ENCODE data around the gene RNASE8.
"Not testable (repeated sequence)": the region's sequence is repeated elsewhere in the genome, so short reads cannot be mapped to it uniquely, and the experiment has no call there.

RNASE8 gene

GRCh38 chr14:21030531-21030930 is 27.1 kb upstream of the RNASE8 start:
- no peak for DNase-seq (ENCODE audit: low read depth)

DNA sequence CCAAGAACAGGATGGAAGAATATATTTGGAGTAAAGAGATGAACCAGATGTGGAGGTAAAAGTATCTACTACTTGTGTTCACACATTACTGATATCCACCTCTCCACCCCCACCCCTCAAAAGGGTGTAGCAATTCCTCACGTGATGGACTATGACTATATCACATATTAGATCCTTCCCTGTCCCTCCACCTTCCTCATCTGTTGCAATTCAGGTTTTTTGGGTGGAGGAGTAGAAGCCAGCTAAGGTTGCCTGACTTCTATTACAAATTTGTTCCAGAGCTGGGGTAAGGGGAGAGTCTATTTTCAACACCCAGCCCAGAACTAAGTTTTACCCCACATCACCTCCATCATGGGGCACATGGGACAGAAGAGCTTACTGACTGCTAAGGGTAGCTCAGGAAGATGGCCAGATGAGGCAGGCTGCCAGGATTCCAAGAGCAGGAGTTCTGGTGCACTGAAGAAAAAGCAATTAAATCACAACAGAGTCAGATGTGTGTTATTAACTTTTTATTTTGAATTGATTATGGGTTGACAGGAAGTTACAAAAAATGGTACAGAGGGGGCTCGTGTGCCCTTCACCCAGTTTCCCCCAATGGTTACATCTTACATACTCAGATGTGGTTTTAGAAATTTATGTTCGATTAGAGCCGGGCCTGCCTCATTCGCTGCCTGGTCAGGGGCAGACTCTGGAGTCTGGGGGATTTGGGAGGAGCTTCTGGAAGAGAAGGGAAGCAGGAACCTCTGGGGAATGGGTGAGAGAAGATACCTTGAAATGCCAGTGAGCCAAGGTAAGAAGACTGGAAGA is 25.1 kb upstream of the RNASE8 start:
- DNase-seq (ENCODE audit: low read depth): no peak

GRCh38 chr14:21033133-21033698 is 24.4 kb upstream of the RNASE8 start:
- DNase-seq (ENCODE audit: low read depth): no peak

- DNase-seq (ENCODE audit: low read depth): no peak
These were observed 22.9 kb upstream of the RNASE8 start, which contains the start of gene RNASE13 for GRCh38 chr14:21034707-21035106. Gene RNASE13 (minus strand): TSS chr14:21034807. CDS start chr14:21034288, 519 bp downstream.

GRCh38 chr14:21036751-21037150 is 20.9 kb upstream of the RNASE8 start:
- DNase-seq (ENCODE audit: low read depth): no peak

DNA sequence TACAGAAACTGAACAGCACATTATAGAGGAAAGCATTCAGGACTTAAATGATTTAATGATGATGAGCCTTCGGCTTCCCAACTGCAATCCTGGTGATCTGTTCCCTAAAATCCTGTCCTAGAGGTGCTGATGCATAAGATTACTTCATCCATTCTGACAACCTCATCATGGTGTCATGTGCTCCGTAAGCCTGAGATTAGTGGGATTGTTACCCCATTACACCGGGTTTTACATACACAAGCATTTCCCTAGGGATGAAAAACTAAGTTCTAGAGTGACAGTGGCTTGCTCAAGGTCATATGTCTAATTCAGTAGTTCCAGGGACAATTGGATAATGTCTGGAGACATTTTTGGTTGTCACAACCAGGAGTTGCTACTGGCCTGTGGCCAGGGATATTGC is 20.5 kb upstream of the RNASE8 start:
- no peak for DNase-seq (ENCODE audit: low read depth)

DNA sequence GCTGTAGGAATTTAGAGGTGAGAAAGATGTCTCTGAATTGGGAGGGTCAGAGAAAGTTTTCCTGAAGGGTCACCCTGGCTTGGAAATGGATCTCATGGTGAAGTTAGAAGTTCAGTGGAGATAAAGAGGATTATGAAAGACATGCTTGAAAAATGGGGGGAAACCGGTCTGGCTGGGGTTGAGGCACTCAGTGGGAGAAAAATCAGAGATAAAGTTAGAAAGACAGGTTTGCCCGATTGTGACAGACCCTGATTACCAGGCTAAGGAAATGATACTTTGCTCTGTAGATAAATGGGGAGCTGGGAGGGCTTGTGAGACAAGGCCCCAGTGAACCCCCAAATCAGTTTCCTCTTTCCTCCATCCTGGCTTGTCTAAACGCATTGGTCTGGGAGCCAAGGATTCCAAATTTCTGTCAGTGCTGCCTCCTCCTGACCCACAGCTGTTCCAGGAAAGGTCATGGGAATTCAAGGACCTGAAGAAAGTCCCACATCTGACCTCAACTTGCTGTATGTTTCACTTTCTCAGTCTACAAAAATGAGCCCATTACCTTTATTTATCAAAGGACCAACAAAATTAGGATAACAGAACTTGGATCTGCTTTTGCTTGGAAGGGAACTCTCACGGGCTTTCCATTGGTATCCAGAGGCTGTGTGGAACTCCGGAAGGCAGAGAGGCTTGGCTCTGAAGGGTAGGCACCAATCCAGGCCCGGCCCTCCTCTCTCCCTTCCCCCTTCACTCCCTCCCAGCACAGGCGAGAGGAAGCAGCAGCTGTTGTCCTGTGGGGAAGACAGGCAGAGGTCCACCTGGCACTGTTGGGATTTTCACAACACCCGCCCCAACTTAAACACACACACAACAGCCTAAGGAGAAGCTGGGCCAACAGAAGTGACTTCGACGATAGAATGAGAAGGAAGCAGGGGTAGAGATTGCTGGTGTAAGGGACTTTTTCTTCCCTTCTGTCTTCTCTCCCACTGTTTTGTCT is 18.9 kb upstream of the RNASE8 start:
- DNase-seq (ENCODE audit: low read depth): no peak

- no peak for DNase-seq (ENCODE audit: low read depth)
These were observed 17.8 kb upstream of the RNASE8 start for GRCh38 chr14:21039585-21040369.

DNA sequence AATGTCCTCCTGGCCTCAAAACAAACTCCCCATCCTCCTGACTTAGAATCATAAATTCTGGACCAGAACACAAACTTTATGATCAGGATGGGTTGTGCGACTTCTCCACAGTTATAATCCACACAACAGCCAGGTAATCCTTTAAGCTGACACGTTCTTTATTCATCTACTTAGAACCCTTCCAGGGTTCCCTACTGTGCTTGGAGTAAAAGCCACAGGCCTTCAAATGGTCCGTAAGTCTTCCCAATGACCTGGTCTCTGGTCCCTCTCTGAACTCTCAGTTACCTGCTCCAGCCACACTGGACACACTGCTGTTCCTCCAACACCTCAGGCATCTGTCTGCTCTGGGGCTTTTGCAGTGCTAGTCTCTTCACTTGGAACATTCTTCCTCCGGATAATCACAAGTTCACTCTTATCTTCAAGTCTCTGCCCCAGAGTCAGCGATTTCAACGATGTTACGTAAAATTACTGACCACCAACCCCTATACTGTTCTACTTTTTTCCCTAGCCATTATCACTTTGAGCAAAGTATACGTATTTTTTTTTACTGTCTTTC is 17.2 kb upstream of the RNASE8 start:
- no peak for DNase-seq (ENCODE audit: low read depth)

DNA sequence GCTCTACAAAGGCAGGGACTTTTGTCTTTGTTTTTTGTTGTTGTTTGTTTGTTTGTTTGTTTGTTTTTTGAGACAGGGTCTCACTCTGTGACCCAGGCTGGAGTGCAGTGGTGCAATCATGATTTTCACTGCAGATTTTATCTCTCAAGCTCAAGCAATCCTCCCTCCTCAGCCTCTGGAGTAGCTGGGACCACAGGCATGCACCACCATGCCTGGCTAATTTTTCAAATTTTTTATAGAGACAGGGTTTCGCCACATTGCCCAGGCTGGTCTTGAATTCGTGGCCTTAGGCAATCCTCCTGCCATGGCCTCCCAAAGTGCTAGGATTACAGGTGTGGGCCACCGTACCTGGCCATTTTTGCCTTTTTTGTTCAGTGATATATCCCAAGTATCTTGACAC is 16.7 kb upstream of the RNASE8 start:
- not testable (repeated sequence) for DNase-seq (ENCODE audit: low read depth)

- DNase-seq (ENCODE audit: low read depth): no peak
These were observed 15.8 kb upstream of the RNASE8 start, which contains the start of gene RNASE7 for GRCh38 chr14:21041676-21042433. Gene RNASE7 (plus strand): TSS chr14:21042362. CDS start chr14:21042993, 631 bp downstream.

DNA sequence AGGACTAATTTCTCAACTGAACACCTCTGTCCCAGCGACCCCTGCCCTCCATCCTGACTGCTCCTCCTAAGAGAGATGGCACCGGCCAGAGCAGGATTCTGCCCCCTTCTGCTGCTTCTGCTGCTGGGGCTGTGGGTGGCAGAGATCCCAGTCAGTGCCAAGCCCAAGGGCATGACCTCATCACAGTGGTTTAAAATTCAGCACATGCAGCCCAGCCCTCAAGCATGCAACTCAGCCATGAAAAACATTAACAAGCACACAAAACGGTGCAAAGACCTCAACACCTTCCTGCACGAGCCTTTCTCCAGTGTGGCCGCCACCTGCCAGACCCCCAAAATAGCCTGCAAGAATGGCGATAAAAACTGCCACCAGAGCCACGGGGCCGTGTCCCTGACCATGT is 14.7 kb upstream of the RNASE8 start:
- no peak for DNase-seq (ENCODE audit: low read depth)

GRCh38 chr14:21043387-21043973 is 14.1 kb upstream of the RNASE8 start:
- no peak for DNase-seq (ENCODE audit: low read depth)

DNA sequence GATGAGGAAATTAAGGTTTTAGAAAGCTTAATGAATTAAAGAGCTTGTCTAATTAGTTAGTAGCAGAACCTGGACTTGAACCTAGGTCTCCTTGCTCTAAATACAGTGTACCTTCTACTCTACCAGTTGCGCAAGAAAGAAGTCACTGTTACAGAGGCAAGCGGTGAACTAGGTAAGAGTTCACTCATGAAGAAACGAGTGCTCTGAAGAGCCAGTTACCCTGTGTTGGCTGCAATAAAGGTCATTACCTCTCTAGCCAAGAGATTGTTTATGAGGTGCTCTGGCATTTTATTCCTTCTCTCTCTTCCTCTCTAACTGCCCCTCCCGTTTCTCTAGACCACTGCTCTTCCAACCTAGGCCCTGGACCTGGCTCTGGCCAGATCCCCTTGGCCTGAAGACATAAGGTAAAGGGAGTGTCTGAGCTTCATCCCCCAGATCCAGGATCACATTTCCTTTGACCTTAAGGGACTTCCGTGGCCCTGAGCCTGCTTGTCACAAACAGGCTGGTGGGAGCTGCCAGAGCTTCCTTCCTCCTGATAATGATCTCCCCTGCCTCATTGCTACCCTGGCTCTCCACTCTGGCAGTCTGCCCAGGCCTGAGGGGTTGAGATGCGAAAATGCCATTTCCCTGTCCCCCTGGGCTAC is 13.5 kb upstream of the RNASE8 start:
- no peak for DNase-seq (ENCODE audit: low read depth)

DNA sequence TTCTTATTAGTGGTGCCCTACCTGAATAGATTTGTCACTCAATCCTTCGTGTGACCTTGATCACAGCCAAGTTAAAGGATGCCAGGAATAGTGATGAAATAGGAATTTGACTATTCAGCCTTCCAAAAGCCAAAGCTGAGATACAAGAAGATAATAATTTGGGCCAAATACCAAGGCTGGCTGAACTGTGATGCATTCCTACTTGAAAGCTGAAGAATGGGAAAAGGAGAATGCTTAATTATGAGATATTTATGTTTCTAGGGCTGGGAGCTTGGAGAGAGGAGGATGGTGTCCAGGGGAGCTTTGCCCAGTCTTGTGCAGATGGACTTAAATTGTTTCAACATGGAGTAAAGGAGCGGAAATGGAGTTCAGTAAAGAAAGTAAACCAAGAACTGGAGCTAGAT is 10.2 kb upstream of the RNASE8 start:
- no peak for DNase-seq (ENCODE audit: low read depth)

DNA sequence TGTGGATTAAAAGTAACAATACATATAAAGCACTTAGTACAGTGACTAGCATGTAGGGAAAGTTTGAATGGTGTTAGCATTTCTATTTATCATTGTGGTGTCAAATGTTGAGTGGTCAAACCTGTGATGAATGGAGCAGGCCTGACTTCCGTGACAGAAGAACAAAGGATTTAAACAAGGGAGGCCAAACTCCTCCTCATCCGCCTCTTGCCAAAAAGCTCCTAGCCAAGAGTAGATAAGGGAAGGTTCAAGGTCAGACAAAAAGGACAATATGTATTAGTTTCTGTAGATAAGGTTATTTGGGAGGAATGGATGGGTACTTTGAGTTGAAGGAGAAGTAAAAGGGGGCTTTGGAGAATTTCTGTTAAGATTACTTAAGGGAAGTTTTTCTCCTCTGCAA is 9.0 kb upstream of the RNASE8 start:
- DNase-seq (ENCODE audit: low read depth): no peak

DNA sequence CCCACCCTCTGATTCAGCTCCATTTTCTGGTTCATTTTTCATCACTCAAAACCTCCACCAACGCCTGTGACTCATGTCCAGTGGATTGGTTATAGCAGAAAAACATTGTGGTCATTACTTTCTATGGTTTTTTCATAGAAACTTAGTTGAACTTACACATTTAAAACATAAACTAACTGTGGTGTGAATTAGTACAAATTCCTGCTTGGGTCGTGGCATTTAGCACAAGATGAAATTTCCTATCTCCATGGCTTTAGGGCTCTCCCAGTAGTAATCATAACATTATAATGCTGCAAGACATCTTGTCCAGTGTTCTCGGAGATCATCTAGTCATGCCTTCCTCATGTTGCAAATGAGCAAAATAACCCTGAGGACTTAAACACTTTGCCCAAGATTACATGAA is 8.3 kb upstream of the RNASE8 start:
- no peak for DNase-seq (ENCODE audit: low read depth)

- DNase-seq (ENCODE audit: low read depth): no peak
These were observed 7.0 kb upstream of the RNASE8 start for GRCh38 chr14:21050597-21050996.
